Panc1 (cell line): ENCODE data around the gene MED28. TPM values are rescaled to one million over a fixed set of nuclear protein-coding genes. Genes with fewer than 3 reads are reported as not detected.
A peak's percentile ranks its signal among the peaks of the same experiment; 100 is the strongest.

Experiments used
- ATAC-seq: fragments of 200-7000 bp; cut with Tn5 transposase; 2 replicates; pipeline ENCODE4 v1.9.1; 2020; ENCODE audit warnings: mild to moderate bottlenecking, moderate library complexity
- BruUV-seq: library from RNA; stranded (reverse); fragments of 400-500 nt; replicated peaks from 2 replicates; lab custom pipeline; 2021; lab: Mats Ljungman, UMichigan
- CTCF ChIA-PET: fragments of 300-600 bp; sonication (Branson Sonifier 250); formaldehyde crosslinking; loops from one replicate; lab custom pipeline; 2022; ENCODE audit warnings: antibody characterized with exemption; lab: Charles Lee
- POLR2A ChIA-PET: fragments of 300-600 bp; sonication (Branson Sonifier 250); formaldehyde crosslinking; loops from one replicate; lab custom pipeline; 2022; ENCODE audit warnings: antibody characterized with exemption; lab: Charles Lee
- DNase-seq: peaks from one replicate; pipeline ENCODE4 v3.0.0-alpha.2; 2010; ENCODE audit warnings: low read depth, low spot score
- H3K27ac ChIP-seq: 2 replicates; pipeline ENCODE4 v1.5.1; 2011; ENCODE audit warnings: mild to moderate bottlenecking, low read length, inconsistent platforms
- H3K27me3 ChIP-seq: fragments of 200-500 bp; sonication (Bioruptor generic); 2 replicates; pipeline ENCODE4 v1.6.0; 2014; ENCODE audit warnings: low read length, inconsistent platforms; ENCODE audit not compliant: control insufficient read depth, insufficient read depth
- H3K36me3 ChIP-seq: fragments of 200-500 bp; sonication (Bioruptor generic); 2 replicates; pipeline ENCODE4 v1.5.1; 2014; ENCODE audit warnings: inconsistent platforms, mild to moderate bottlenecking, low read length, moderate library complexity; ENCODE audit not compliant: control insufficient read depth, insufficient read depth
- H3K4me1 ChIP-seq: 2 replicates; pipeline ENCODE4 v1.5.1; 2011; ENCODE audit warnings: inconsistent platforms, mild to moderate bottlenecking, low read length, moderate library complexity; ENCODE audit not compliant: control insufficient read depth, insufficient read depth
- H3K4me3 ChIP-seq, 2 experiments: 2 replicates each; pipeline ENCODE4 v1.5.1; 2011 to 2012; ENCODE audit warnings: low read depth in 2 of 2, low read length in 2 of 2, mild to moderate bottlenecking in 2 of 2, inconsistent platforms in 1 of 2, moderate library complexity in 1 of 2
- H3K9me3 ChIP-seq: fragments of 200-500 bp; sonication (Bioruptor generic); 2 replicates; pipeline ENCODE4 v1.5.1; 2014; ENCODE audit warnings: low read depth, mild to moderate bottlenecking, inconsistent platforms, low read length, moderate library complexity; ENCODE audit not compliant: control insufficient read depth, insufficient read depth
- POLR2AphosphoS5 ChIP-seq: IDR thresholded peaks from 2 replicates; pipeline ENCODE4 v1.6.1; 2012; ENCODE audit warnings: mild to moderate bottlenecking, low read depth, low read length, moderate library complexity
- SIN3A ChIP-seq: IDR thresholded peaks from 2 replicates; pipeline ENCODE4 v1.6.1; 2012; ENCODE audit warnings: low read depth, mild to moderate bottlenecking, low read length, moderate library complexity, borderline replicate concordance; ENCODE audit not compliant: insufficient read depth
- TCF7L2 ChIP-seq: IDR thresholded peaks from 2 replicates; pipeline ENCODE4 v1.6.1; 2011; ENCODE audit warnings: mild to moderate bottlenecking, low read depth, low read length, inconsistent platforms
- in situ Hi-C: cut with HindIII; loops from 2 replicates; pipeline ENCODE4 v1.10.0; 2016; ENCODE audit warnings: low sequenced_read_pairs, low pct_unique_long_range_greater_than_20kb
- intact Hi-C: fragments of 100-400 bp; cut with micrococcal nuclease; formaldehyde crosslinking; loops from one replicate; pipeline ENCODE4 v1.10.0; 2022; ENCODE audit not compliant: unreplicated experiment
- total RNA-seq: library from RNA; stranded (reverse); gene quantifications from one replicate; pipeline ENCODE4 v1.2.1, GENCODE V29; 2021; ENCODE audit not compliant: unreplicated experiment
- TF ChIP-seq, protein P1 (sequence below): fragments of 450-650 bp; IDR thresholded peaks from 2 replicates; pipeline ENCODE4 v1.5.1; 2017; ENCODE audit warnings: mild to moderate bottlenecking
- TF ChIP-seq, protein P2 (sequence below), 2 experiments: IDR thresholded peaks; 2 replicates each; pipeline ENCODE4 v1.6.1; 2011 to 2012; ENCODE audit warnings: low read depth in 2 of 2, control low read depth in 1 of 2, low read length in 1 of 2, mild to moderate bottlenecking in 1 of 2, moderate library complexity in 1 of 2; ENCODE audit not compliant: insufficient read depth in 1 of 2

MED28 gene
- total RNA-seq, 1 experiment from 2014 or later = 32.1 TPM

DNA sequence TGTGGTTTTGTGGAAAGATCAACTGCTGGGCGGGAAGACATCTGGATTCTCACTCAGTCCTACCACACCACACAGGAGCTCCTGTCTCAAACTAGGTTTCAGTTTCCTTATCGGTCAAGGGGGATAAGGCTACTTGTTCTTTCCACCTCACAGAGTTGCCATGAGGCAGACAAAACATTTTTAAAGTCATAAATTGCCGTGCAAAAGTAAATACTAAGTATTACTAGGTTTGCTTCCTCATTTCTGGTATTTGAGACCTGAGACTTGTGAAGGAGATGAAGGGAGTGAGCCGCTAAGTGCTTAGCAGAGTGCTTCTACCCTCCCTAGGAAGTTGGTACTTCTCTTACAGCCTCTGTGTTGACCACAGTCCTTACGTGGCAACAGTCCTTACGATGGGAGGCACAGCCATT lies 36.0 kb upstream of the MED28 start:
- peaks cover 11% of the 10 kb centered on the region for H3K36me3 ChIP-seq
- ChIA-PET CTCF (no interaction called here), POLR2A (no interaction called here)
- peaks cover 5% of the 10 kb centered on the region for H3K4me1 ChIP-seq
- in situ Hi-C loops (no loop called here), intact Hi-C loops (no loop called here)
- H3K4me3 ChIP-seq = peak overlapping the region; percentile 78 to 81
- ATAC-seq (no peak), DNase-seq (no peak)
- no peaks in the 10 kb centered on the region for H3K9me3 ChIP-seq
- no peak for TF ChIP-seq POLR2AphosphoS5
- peak overlapping the region; percentile 87 for H3K27ac ChIP-seq
- no TSS peak for BruUV-seq
- no peaks in the 10 kb centered on the region for H3K27me3 ChIP-seq

DNA sequence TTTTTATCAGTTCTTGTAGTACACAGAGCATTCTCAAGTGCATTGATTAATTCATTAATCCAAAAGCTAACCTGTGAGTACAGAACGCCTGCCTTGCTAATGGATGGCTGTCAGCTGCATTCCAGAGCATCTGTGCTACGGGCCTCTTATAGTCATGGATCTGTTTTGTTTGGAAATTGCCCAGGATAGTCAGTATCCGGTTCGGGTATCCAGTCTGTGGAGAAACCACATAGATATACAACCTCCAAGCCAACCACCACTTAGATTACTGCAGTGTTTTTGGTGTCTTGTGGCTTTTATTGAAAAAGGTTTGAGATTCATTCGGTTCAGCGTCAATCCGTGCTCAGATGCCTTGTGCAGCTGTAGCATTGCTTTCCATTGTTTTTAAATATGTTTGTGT lies 33.5 kb upstream of the MED28 start:
- no peak overlapping the region for H3K4me3 ChIP-seq
- H3K27ac ChIP-seq = no peak overlapping the region
- H3K36me3 ChIP-seq = peaks cover 11% of the 10 kb centered on the region
- intact Hi-C loops = no loop called here
- no TSS peak for BruUV-seq
- DNase-seq (no peak), ATAC-seq (no peak)
- peaks cover 5% of the 10 kb centered on the region for H3K4me1 ChIP-seq
- ChIA-PET CTCF (no interaction called here), POLR2A (no interaction called here)
- TF ChIP-seq, protein P1, sequence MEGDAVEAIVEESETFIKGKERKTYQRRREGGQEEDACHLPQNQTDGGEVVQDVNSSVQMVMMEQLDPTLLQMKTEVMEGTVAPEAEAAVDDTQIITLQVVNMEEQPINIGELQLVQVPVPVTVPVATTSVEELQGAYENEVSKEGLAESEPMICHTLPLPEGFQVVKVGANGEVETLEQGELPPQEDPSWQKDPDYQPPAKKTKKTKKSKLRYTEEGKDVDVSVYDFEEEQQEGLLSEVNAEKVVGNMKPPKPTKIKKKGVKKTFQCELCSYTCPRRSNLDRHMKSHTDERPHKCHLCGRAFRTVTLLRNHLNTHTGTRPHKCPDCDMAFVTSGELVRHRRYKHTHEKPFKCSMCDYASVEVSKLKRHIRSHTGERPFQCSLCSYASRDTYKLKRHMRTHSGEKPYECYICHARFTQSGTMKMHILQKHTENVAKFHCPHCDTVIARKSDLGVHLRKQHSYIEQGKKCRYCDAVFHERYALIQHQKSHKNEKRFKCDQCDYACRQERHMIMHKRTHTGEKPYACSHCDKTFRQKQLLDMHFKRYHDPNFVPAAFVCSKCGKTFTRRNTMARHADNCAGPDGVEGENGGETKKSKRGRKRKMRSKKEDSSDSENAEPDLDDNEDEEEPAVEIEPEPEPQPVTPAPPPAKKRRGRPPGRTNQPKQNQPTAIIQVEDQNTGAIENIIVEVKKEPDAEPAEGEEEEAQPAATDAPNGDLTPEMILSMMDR = no peak
- TF ChIP-seq TCF7L2 (no peak), POLR2AphosphoS5 (no peak), SIN3A (no peak)
- TF ChIP-seq, protein P2, sequence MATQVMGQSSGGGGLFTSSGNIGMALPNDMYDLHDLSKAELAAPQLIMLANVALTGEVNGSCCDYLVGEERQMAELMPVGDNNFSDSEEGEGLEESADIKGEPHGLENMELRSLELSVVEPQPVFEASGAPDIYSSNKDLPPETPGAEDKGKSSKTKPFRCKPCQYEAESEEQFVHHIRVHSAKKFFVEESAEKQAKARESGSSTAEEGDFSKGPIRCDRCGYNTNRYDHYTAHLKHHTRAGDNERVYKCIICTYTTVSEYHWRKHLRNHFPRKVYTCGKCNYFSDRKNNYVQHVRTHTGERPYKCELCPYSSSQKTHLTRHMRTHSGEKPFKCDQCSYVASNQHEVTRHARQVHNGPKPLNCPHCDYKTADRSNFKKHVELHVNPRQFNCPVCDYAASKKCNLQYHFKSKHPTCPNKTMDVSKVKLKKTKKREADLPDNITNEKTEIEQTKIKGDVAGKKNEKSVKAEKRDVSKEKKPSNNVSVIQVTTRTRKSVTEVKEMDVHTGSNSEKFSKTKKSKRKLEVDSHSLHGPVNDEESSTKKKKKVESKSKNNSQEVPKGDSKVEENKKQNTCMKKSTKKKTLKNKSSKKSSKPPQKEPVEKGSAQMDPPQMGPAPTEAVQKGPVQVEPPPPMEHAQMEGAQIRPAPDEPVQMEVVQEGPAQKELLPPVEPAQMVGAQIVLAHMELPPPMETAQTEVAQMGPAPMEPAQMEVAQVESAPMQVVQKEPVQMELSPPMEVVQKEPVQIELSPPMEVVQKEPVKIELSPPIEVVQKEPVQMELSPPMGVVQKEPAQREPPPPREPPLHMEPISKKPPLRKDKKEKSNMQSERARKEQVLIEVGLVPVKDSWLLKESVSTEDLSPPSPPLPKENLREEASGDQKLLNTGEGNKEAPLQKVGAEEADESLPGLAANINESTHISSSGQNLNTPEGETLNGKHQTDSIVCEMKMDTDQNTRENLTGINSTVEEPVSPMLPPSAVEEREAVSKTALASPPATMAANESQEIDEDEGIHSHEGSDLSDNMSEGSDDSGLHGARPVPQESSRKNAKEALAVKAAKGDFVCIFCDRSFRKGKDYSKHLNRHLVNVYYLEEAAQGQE (IDR thresholded peaks at IDR 0.05; ENCODE audit: insufficient read depth in 1 of 2, low read depth in 2 of 2, low read length in 1 of 2) = no peak
- H3K9me3 ChIP-seq = no peaks in the 10 kb centered on the region
- in situ Hi-C loops = no loop called here
- H3K27me3 ChIP-seq = no peaks in the 10 kb centered on the region

DNA sequence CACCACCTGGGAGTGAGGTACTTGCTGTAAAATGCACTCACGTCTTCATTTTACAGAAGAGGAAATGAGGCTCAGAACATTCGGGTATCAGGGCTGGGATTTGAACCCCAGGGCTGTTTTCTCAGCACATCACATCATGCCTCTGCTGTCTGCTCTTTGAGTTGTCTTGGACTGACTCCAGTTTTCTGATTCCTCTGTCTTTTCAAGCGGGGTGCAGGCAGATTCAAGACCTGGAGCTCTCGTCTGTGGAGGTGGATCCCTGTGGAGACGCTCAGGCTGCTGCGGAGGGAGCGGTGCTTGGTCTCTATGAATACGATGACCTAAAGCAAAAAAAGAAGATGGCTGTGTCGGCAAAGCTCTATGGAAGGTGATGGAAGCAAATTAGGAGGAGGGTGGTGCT lies 31.2 kb upstream of the MED28 start:
- Histone ChIP-seq H3K27me3 (no peaks in the 10 kb centered on the region), H3K4me1 (peaks cover 5% of the 10 kb centered on the region), H3K36me3 (peaks cover 13% of the 10 kb centered on the region), H3K9me3 (no peaks in the 10 kb centered on the region), H3K27ac (no peak overlapping the region), H3K4me3 (no peak overlapping the region)
- DNase-seq (no peak), ATAC-seq (no peak)
- ChIA-PET CTCF (no interaction called here), POLR2A (no interaction called here)
- in situ Hi-C loops = no loop called here
- BruUV-seq = no TSS peak
- no peak for TF ChIP-seq POLR2AphosphoS5
- TF ChIP-seq, protein P1 = no peak
- TF ChIP-seq SIN3A = no peak
- no peak for TF ChIP-seq TCF7L2
- TF ChIP-seq, protein P2 (IDR thresholded peaks at IDR 0.05; ENCODE audit: insufficient read depth in 1 of 2, low read depth in 2 of 2, low read length in 1 of 2) = no peak
- intact Hi-C loops = no loop called here
